Fibroblast of the aortic adventitia (primary cell): ENCODE results near the gene GALNT11. TPM values are rescaled to one million over a fixed set of nuclear protein-coding genes. Genes with fewer than 3 reads are reported as not detected.

Experiments
- DNase-seq: peaks from one replicate; pipeline ENCODE4 v3.0.0-alpha.2; 2010; ENCODE audit warnings: low read depth
- H3K4me3 ChIP-seq: 2 replicates; pipeline ENCODE4 v1.5.1; 2011; ENCODE audit warnings: low read depth, mild to moderate bottlenecking, control low read depth, low read length, moderate library complexity
- total RNA-seq: library from RNA; depleted of rRNA; stranded (reverse); fragments of >200 nt; gene quantifications from 2 replicates; pipeline ENCODE4 v1.2.3, GENCODE V29; 2012; ENCODE audit warnings: low replicate concordance
- TF ChIP-seq, protein P1 (sequence below): IDR thresholded peaks from 2 replicates; pipeline ENCODE4 v1.5.1; 2011; ENCODE audit warnings: mild to moderate bottlenecking, low read length, control low read depth, inconsistent platforms; ENCODE audit not compliant: insufficient read depth

The GALNT11 gene
- total RNA-seq, 1 donor: 40.0 TPM

DNA sequence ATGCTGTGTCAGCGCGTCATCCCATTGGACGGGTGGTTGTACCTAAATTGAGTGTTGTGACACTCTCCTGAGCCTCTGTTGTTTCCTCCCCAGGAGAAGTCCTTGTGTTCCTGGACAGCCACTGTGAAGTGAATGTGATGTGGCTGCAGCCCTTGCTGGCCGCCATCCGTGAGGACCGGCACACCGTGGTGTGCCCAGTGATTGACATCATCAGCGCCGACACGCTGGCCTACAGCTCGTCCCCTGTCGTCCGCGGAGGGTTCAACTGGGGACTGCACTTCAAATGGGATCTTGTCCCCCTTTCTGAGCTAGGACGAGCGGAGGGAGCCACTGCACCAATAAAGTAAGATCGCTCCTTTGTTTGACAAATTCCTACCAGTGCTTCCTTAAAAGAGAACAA, 82.5 kb downstream of the GALNT11 start:
- H3K4me3 ChIP-seq: no peak overlapping the region
- DNase-seq: no peak
- TF ChIP-seq, protein P1, sequence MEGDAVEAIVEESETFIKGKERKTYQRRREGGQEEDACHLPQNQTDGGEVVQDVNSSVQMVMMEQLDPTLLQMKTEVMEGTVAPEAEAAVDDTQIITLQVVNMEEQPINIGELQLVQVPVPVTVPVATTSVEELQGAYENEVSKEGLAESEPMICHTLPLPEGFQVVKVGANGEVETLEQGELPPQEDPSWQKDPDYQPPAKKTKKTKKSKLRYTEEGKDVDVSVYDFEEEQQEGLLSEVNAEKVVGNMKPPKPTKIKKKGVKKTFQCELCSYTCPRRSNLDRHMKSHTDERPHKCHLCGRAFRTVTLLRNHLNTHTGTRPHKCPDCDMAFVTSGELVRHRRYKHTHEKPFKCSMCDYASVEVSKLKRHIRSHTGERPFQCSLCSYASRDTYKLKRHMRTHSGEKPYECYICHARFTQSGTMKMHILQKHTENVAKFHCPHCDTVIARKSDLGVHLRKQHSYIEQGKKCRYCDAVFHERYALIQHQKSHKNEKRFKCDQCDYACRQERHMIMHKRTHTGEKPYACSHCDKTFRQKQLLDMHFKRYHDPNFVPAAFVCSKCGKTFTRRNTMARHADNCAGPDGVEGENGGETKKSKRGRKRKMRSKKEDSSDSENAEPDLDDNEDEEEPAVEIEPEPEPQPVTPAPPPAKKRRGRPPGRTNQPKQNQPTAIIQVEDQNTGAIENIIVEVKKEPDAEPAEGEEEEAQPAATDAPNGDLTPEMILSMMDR: no peak

DNA sequence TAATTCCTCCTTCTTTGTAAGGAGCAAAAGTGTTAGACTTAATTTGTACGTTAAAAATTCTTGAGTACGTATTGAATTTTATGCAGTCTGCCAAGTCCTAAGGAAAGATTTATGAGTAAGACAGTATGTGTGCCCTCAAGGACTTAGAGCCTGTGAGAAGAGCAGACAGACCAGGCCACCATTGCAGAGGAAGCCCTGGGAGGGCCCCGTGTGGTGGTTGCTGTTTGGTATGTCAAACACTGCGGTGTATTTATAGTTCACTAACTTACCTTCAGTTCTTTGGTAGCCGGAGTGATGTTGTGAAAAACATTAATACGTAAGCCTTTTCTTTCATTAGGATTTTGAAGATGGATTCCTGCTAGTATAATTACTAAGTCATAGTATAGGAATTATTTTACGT, 82.9 kb downstream of the GALNT11 start:
- TF ChIP-seq, protein P1: no peak
- no peak for DNase-seq

DNA sequence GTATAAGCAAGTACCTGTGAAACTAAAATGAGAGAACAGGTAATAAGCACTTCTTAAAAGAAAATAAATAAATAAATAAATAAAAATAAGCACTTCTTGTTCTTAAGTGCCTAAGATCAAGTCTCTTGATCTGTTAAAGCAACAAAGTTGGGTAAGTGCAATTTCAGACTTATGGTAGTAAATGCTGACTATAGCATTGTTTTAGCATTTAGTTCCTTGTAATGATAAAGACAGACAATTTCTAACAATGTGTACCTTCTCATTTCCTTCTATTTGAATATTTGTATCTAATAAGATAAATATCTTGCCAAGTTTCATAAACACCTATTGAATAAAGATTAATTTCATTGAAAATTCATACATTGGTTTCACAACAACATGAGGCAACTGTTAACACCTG, 87.4 kb downstream of the GALNT11 start:
- TF ChIP-seq, protein P1: no peak
- H3K4me3 ChIP-seq: no peak overlapping the region
- DNase-seq: no peak

More for the DNA sequence above, 82.9 kb downstream of the GALNT11 start:
- no peak overlapping the region for H3K4me3 ChIP-seq

- TF ChIP-seq, protein P1: no peak
- H3K4me3 ChIP-seq: no peak overlapping the region
Observed at GRCh38 chr7:152115021-152115718, 89.7 kb downstream of the GALNT11 start.

DNA sequence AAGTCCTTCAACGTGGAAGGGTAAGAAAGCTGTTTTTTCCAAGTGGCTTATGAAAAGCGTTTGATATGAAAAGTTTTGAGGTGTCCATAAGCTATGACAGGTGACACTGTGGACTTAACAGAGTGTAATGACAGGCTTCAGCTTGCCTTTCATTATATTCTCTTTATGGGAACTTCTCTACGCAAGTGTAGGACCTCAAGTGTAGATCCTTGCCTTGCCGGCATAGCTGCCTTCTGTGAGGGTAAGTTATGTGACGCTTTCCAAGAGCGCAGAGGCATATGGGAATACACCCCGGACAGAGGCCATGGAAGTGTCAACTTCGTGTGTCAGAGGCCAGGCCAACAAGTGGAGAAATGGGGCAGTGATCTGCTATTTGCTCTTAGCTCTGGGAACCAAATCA, 91.9 kb downstream of the GALNT11 start:
- TF ChIP-seq, protein P1: no peak
- H3K4me3 ChIP-seq: no peak overlapping the region
- no peak for DNase-seq

More at GRCh38 chr7:152115021-152115718, 89.7 kb downstream of the GALNT11 start:
- DNase-seq: no peak

DNA sequence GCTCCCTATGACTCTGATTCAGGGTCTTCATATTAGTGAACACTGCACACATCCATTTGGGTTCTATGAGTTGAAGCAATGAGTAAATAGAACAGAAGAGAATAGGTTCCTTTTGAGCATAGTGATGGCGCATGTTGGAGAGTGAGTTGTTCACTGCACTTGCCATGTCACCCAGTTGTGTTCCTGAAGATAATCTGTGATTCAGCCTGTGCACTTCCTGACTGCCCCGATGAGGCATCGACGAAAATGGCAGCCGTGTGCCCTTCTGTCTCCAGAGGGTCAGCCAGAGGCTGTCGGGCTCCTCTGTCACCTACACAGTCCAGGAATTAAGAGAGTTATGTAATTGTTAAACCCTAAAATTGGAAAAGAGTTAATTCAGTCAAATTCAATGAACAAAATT, 94.7 kb downstream of the GALNT11 start:
- no peak for DNase-seq
- TF ChIP-seq, protein P1: no peak
- no peak overlapping the region for H3K4me3 ChIP-seq

DNA sequence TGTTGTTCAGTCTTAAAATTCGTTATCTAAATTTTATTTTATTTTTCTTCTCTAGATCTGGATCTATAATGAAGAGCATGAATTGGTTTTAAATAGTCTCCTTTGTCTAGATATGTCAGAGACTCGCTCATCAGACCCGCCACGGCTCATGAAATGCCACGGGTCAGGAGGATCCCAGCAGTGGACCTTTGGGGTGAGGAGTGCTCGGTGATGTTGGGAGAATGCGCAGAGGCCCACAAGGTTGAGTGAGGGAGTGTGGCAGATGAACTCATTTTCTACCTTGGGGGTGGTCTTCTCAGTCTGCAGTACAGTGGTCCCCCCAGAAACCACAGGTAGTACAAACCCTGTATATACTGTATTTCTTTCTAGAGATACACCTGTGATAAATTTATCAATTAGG, 95.3 kb downstream of the GALNT11 start:
- H3K4me3 ChIP-seq: no peak overlapping the region
- TF ChIP-seq, protein P1: no peak
- DNase-seq: no peak
